K562 (cell line): ENCODE results near the gene TTL. TPM values are rescaled to one million over a fixed set of nuclear protein-coding genes. Genes with fewer than 3 reads are reported as not detected.

Experiments used
- ATAC-seq: fragments of 200-7000 bp; cut with Tn5 transposase; 3 replicates; pipeline ENCODE4 v1.9.1; 2020; ENCODE audit warnings: moderate library complexity
- BruUV-seq: library from RNA; stranded (reverse); fragments of 400-500 nt; replicated peaks from 2 replicates; lab custom pipeline; 2021; lab: Mats Ljungman, UMichigan
- CTCF ChIA-PET: fragments of 300-600 bp; formaldehyde crosslinking; extraction: SDS; loops from one replicate; lab custom pipeline; 2021; ENCODE audit warnings: low intra/inter-chr PET ratio; lab: Yijun Ruan, JAX
- POLR2A ChIA-PET: fragments of 300-600, 350-650 bp; sonication (Branson Sonifier 250); formaldehyde crosslinking; extraction: SDS; loops from one replicate; lab custom pipeline; 2021; ENCODE audit warnings: antibody characterized with exemption, inconsistent platforms; lab: Yijun Ruan, JAX
- DNase-seq, 4 experiments: peaks; one replicate each; pipeline versions ENCODE4 v3.0.0 to v3.0.0-alpha.2; 2011 to 2018; ENCODE audit warnings: low spot score in 3 of 4, mixed read lengths in 3 of 4; ENCODE audit errors: extremely low read depth in 1 of 4
- FAIRE-seq: peaks from 2 replicates; lab custom pipeline; 2011; peaks lifted over from hg19 to GRCh38; lab: Jason Lieb, UNC
- H2AFZ ChIP-seq: 2 replicates; pipeline ENCODE4 v1.6.0; 2011; ENCODE audit warnings: low read depth, low read length, control low read depth, inconsistent platforms
- H3K27ac ChIP-seq: fragments of 200-600 bp; 3 replicates; pipeline ENCODE4 v1.8.0; 2011; ENCODE audit warnings: low read depth, mild to moderate bottlenecking, control low read depth, inconsistent platforms, low read length, moderate library complexity, mixed read lengths; ENCODE audit errors: extremely low read depth
- H3K27me3 ChIP-seq, 2 experiments: fragments of 300-600 bp in 1 of 2; 2 replicates in 1 of 2; 3 replicates in 1 of 2; pipeline versions ENCODE4 v1.6.0 to v1.8.0; 2011; ENCODE audit warnings: inconsistent platforms in 2 of 2, low read length in 2 of 2, mild to moderate bottlenecking in 1 of 2, mixed read lengths in 1 of 2, moderate library complexity in 1 of 2; ENCODE audit not compliant: control insufficient read depth in 2 of 2, insufficient read depth in 2 of 2
- H3K36me3 ChIP-seq: fragments of 300-600 bp; 3 replicates; pipeline ENCODE4 v1.8.0; 2011; ENCODE audit warnings: mild to moderate bottlenecking, low read length, inconsistent platforms; ENCODE audit not compliant: control insufficient read depth, insufficient read depth
- H3K4me1 ChIP-seq, 2 experiments: fragments of 200-600 bp in 1 of 2; replicated peaks in 1 of 2; 2 replicates in 1 of 2; 3 replicates in 1 of 2; pipeline versions ENCODE4 v1.5.1 to v1.8.0; 2011; ENCODE audit warnings: inconsistent platforms in 2 of 2, low read length in 2 of 2, mild to moderate bottlenecking in 1 of 2, mixed read lengths in 1 of 2, moderate library complexity in 1 of 2; ENCODE audit not compliant: control insufficient read depth in 2 of 2, insufficient read depth in 2 of 2
- H3K4me2 ChIP-seq: 2 replicates; pipeline ENCODE4 v1.6.1; 2011; ENCODE audit warnings: low read length, control low read depth, inconsistent platforms, mixed read lengths; ENCODE audit not compliant: insufficient read depth
- H3K4me3 ChIP-seq: fragments of 200-600 bp; sonication (generic), shearing (Covaris generic); 2 replicates; pipeline ENCODE4 v1.5.1; 2016; ENCODE audit warnings: control low read depth, inconsistent platforms
- H3K79me2 ChIP-seq: fragments of 200-600 bp; 3 replicates; pipeline ENCODE4 v1.8.0; 2011; ENCODE audit warnings: low read length, inconsistent platforms; ENCODE audit not compliant: control insufficient read depth, insufficient read depth
- H3K9ac ChIP-seq, 2 experiments: 2 replicates each; pipeline versions ENCODE4 v1.6.0 to v1.6.1; 2011; ENCODE audit warnings: low read depth in 2 of 2, low read length in 2 of 2, control low read depth in 1 of 2, inconsistent platforms in 1 of 2, mild to moderate bottlenecking in 1 of 2, mixed read lengths in 1 of 2; ENCODE audit not compliant: insufficient read depth in 1 of 2
- H3K9me1 ChIP-seq: one replicate; pipeline ENCODE4 v1.6.0; 2011; ENCODE audit warnings: inconsistent platforms, mild to moderate bottlenecking, low read length, moderate library complexity; ENCODE audit not compliant: control insufficient read depth, insufficient read depth
- H3K9me3 ChIP-seq: replicated peaks from 2 replicates; pipeline ENCODE4 v1.5.1; 2011; ENCODE audit warnings: low read depth, low read length, inconsistent platforms; ENCODE audit not compliant: control insufficient read depth, insufficient read depth
- H4K20me1 ChIP-seq: replicated peaks from 2 replicates; pipeline ENCODE4 v1.6.1; 2011; ENCODE audit warnings: low read length, inconsistent platforms, mixed read lengths; ENCODE audit not compliant: control insufficient read depth, insufficient read depth
- CBX3 ChIP-seq, 2 experiments: IDR thresholded peaks; 1 replicate in 1 of 2; 2 replicates in 1 of 2; pipeline ENCODE4 v1.6.1; 2012; ENCODE audit warnings: inconsistent platforms in 2 of 2, low read length in 2 of 2, borderline replicate concordance in 1 of 2, control low read depth in 1 of 2
- ELK1 ChIP-seq: sonication (generic); formaldehyde crosslinking; IDR thresholded peaks from 2 replicates; pipeline ENCODE4 v1.8.1; 2022; ENCODE audit warnings: missing genetic modification reagents
- FOSL1 ChIP-seq: fragments of 200-800 bp; sonication (Bioruptor generic); conservative IDR thresholded peaks from 2 replicates; pipeline ENCODE4 v1.6.1; 2016; ENCODE audit warnings: missing genetic modification characterization, missing compliant biosample characterization
- FOXA3 ChIP-seq, 2 experiments: fragments of 450-650 bp in 1 of 2; sonication (generic) in 1 of 2; formaldehyde crosslinking; IDR thresholded peaks in 1 of 2; conservative IDR thresholded peaks in 1 of 2; 2 replicates each; pipeline versions ENCODE4 v1.4.0 to v1.8.0; 2020 to 2022; ENCODE audit warnings: mild to moderate bottlenecking in 2 of 2, missing genetic modification reagents in 1 of 2
- MAFK ChIP-seq: IDR thresholded peaks from 2 replicates; pipeline ENCODE4 v1.6.1; 2011; ENCODE audit warnings: low read length, improper control_type of control experiment
- RB1 ChIP-seq: fragments of 450-650 bp; IDR thresholded peaks from 2 replicates; pipeline ENCODE4 v1.6.1; 2017; ENCODE audit warnings: low read depth, mild to moderate bottlenecking
- SPI1 ChIP-seq: IDR thresholded peaks from 2 replicates; pipeline ENCODE4 v1.6.1; 2011; ENCODE audit warnings: low read depth, low read length, control low read depth, borderline replicate concordance
- YY1 ChIP-seq, 3 experiments: IDR thresholded peaks; 2 replicates each; pipeline ENCODE4 v1.6.1; 2011; ENCODE audit warnings: low read length in 2 of 3, mild to moderate bottlenecking in 2 of 3, moderate library complexity in 2 of 3, borderline replicate concordance in 1 of 3, control low read depth in 1 of 3, low read depth in 1 of 3; ENCODE audit not compliant: insufficient read depth in 3 of 3, insufficient replicate concordance in 2 of 3, control insufficient read depth in 1 of 3, insufficient read length in 1 of 3; ENCODE audit errors: extremely low read depth in 1 of 3
- ZNF253 ChIP-seq: fragments of 250-450 bp; sonication (Bioruptor Pico); conservative IDR thresholded peaks from 2 replicates; pipeline ENCODE4 v1.6.1; 2021; ENCODE audit warnings: mild to moderate bottlenecking
- ZNF512 ChIP-seq: IDR thresholded peaks from 2 replicates; pipeline ENCODE4 v1.6.1; 2016; ENCODE audit warnings: missing genetic modification characterization, missing compliant biosample characterization
- whole genome bisulfite sequencing: fragments of 100-300 bp; shearing (Covaris generic); methylation state at CpG from one replicate; pipeline ENCODE4 v1.1.6; 2016; ENCODE audit warnings: low coverage, mixed read lengths; ENCODE audit not compliant: insufficient coverage; ENCODE audit errors: missing lambda C conversion rate; 5-methylcytosine and 5-hydroxymethylcytosine counted together
- in situ Hi-C: fragments of 300-500 bp; cut with MboI; formaldehyde crosslinking; loops from 4 replicates; pipeline ENCODE4 v1.15.0; 2018; ENCODE audit warnings: inconsistent platforms, mixed read lengths
- intact Hi-C: fragments of 100-400 bp; cut with micrococcal nuclease; formaldehyde crosslinking; loops from 2 replicates; pipeline ENCODE4 v1.14.2; 2022
- polyA plus RNA-seq, 8 experiments: library from polyadenylated mRNA; depleted of rRNA in 4 of 8; stranded (reverse) in 5 of 8; unstranded in 3 of 8; fragments of >200 nt; fragmentation: Nextera tagmentation in 2 of 8; fragmentation: Illumina TruSeq in 1 of 8; extraction: Ambion mirVana in 2 of 8; extraction: Trizol in 1 of 8; gene quantifications; 2 replicates each; pipeline versions ENCODE4 v1.2.1 to v1.2.3, GENCODE V29; 2011 to 2014; ENCODE audit warnings: inconsistent platforms in 1 of 8, missing spikeins in 1 of 8
- total RNA-seq, 7 experiments: library from RNA; depleted of rRNA in 6 of 7; stranded (reverse); fragments of >200 nt in 6 of 7; fragmentation: Illumina TruSeq in 2 of 7; extraction: Trizol in 2 of 7; gene quantifications; 2 replicates each; pipeline versions ENCODE4 v1.2.1 to v1.2.3, GENCODE V29; 2011 to 2021; ENCODE audit warnings: low replicate concordance in 1 of 7

The TTL gene
- total and polyA plus RNA-seq, 9 of the 15 experiments (the other 6 are each of a cell fraction or from before 2014, with no cell fraction given), result 9.4 to 54.4 (median 34.9) TPM

GRCh38 chr2:112476434-112476833 lies 5.5 kb upstream of the TTL start:
- Histone ChIP-seq H3K4me2 (no peak overlapping the region), H3K9ac (peak overlapping the region in 1 of 2 experiments; percentile 53; a peak in 1 of 4 replicates), H4K20me1 (no peaks in the 10 kb centered on the region), H3K4me3 (no peak overlapping the region), H3K27ac (no peak overlapping the region), H3K4me1 (peaks cover 4 to 12% of the 10 kb centered on the region in 2 experiments; a peak in 4 of 5 replicates), H3K79me2 (0 out of 3 replicates have a peak, but pooled peaks cover under 1% of the 10 kb centered on the region), H3K9me1 (no peaks in the 10 kb centered on the region), H3K9me3 (no peaks in the 10 kb centered on the region), H3K36me3 (no peaks in the 10 kb centered on the region), H2AFZ (peak overlapping the region; percentile 44), H3K27me3 (no peaks in the 10 kb centered on the region)
- in situ Hi-C loops (loop anchor here (25.0 kb wide), 1 partner anchor 214 kb away; the partner anchor contains the start of gene ZC3H8), intact Hi-C loops (no loop called here)
- no peak for TF ChIP-seq FOXA3 (CRISPR knock-in tag; conservative IDR thresholded peaks at IDR 0.05 in 1 of 2, IDR thresholded peaks at IDR 0.05 in 1 of 2)
- no peak for TF ChIP-seq CBX3 (IDR thresholded peaks at IDR 0.05; ENCODE audit: borderline replicate concordance in 1 of 2, low read length in 2 of 2)
- ChIA-PET POLR2A (no interaction called here), CTCF (no interaction called here)
- DNase-seq (no peak), FAIRE-seq (no peak), ATAC-seq (no peak)
- WGBS, result 48% methylated on average over 7 of the region's 7 CpGs
- BruUV-seq, result no TSS peak

- DNase-seq, result peak; percentile 38 to 45 (median 40)
- in situ Hi-C loops, result loop anchor here (25.0 kb wide), 1 partner anchor 218 kb away; the partner anchor contains the start of gene ZC3H8
- CTCF ChIA-PET, result interaction anchor here (0.9 to 3.1 kb wide), 2 partner anchors 102 to 246 kb away, joined by 3 to 18 read pairs; no protein-coding TSS in a partner anchor
- TF ChIP-seq ZNF512 (tag), result peak; percentile 79
- no peak for TF ChIP-seq FOSL1 (tag)
- TF ChIP-seq RB1, result no peak
- peak in 1 of 3 experiments; percentile 18 for TF ChIP-seq YY1 (IDR thresholded peaks at IDR 0.05; ENCODE audit: borderline replicate concordance in 1 of 3, control insufficient read depth in 1 of 3, extremely low read depth in 1 of 3, insufficient read depth in 3 of 3, insufficient read length in 1 of 3, insufficient replicate concordance in 2 of 3, low read depth in 1 of 3, low read length in 2 of 3)
- TF ChIP-seq ZNF253 (CRISPR knock-in tag), result no peak
- no peak for TF ChIP-seq MAFK
- TF ChIP-seq SPI1, result no peak
- TF ChIP-seq ELK1 (CRISPR knock-in tag), result no peak
Measured at GRCh38 chr2:112480530-112481049, 1.4 kb upstream of the TTL start.

More at GRCh38 chr2:112480530-112481049, 1.4 kb upstream of the TTL start:
- Histone ChIP-seq H3K9me1 (no peaks in the 10 kb centered on the region), H4K20me1 (no peaks in the 10 kb centered on the region), H3K4me3 (peak overlapping the region; percentile 76), H3K4me2 (peak overlapping the region; percentile 89), H3K79me2 (peaks cover 36% of the 10 kb centered on the region), H2AFZ (peak overlapping the region; percentile 96), H3K27ac (peak overlapping the region; percentile 91), H3K9ac (peak overlapping the region; percentile 86 to 92), H3K4me1 (peaks cover 12 to 25% of the 10 kb centered on the region in 2 experiments; a peak in 4 of 5 replicates), H3K27me3 (no peaks in the 10 kb centered on the region; a peak in 1 of 5 replicates), H3K36me3 (peaks cover 12% of the 10 kb centered on the region), H3K9me3 (no peaks in the 10 kb centered on the region)
- intact Hi-C loops, result loop anchor here (1.0 to 10.0 kb wide), 5 partner anchors 62 to 596 kb away; partner anchors contain the start of genes ANAPC1, NT5DC4, POLR1B and ZC3H8
- 0 out of 3 replicates have a peak, but pooled peaks have one; percentile 9 for ATAC-seq
- WGBS, result 15% methylated on average over 19 of the region's 20 CpGs
- FAIRE-seq, result peak; percentile 32
- BruUV-seq, result no TSS peak
- POLR2A ChIA-PET, result interaction anchor here (0.5 to 1.1 kb wide), 6 partner anchors 9 to 1510 kb away, joined by 3 read pairs; no protein-coding TSS in a partner anchor
